ENCODE measurements around the gene TEKT4.
"Not testable (repeated sequence)": the region's sequence is repeated elsewhere in the genome, so short reads cannot be mapped to it uniquely, and the experiment has no call there.

Gene TEKT4, protein sequence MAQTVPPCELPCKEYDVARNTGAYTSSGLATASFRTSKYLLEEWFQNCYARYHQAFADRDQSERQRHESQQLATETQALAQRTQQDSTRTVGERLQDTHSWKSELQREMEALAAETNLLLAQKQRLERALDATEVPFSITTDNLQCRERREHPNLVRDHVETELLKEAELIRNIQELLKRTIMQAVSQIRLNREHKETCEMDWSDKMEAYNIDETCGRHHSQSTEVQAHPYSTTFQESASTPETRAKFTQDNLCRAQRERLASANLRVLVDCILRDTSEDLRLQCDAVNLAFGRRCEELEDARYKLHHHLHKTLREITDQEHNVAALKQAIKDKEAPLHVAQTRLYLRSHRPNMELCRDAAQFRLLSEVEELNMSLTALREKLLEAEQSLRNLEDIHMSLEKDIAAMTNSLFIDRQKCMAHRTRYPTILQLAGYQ

DNA sequence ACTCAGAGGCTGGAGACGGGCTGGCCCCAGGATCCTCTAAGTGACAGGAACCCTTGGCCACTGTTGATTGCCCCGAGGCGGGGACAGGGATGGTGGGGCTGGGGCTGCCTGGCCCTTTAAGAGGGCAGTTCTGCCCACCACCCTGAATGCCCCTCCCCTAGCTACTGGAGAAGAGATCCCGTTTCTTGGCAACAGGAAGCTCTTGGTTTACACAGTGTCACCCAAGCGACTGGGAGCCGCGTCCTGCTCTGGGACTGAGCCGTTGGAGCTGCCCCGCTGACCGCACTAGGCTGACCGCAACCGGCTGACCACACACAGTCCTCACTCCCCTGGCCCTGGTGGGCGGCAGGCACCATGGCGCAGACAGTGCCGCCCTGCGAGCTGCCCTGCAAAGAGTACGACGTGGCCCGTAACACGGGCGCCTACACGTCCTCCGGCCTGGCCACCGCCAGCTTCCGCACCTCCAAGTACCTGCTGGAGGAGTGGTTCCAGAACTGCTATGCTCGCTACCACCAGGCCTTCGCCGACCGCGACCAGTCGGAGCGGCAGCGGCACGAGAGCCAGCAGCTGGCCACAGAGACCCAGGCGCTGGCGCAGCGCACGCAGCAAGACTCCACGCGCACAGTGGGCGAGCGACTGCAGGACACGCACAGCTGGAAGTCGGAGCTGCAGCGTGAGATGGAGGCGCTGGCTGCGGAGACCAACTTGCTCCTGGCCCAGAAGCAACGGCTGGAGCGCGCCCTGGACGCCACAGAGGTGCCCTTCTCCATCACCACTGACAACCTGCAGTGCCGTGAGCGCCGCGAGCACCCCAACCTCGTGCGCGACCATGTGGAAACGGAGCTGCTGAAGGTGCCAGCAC lies at the start of gene TEKT4:
Gene TEKT4, plus strand, starts transcription at position 205 of the 862 bp plus-strand sequence. Its CDS starts 150 bp downstream, at position 355.
- DNase-seq (ENCODE audit: low spot score), result no peak

DNA sequence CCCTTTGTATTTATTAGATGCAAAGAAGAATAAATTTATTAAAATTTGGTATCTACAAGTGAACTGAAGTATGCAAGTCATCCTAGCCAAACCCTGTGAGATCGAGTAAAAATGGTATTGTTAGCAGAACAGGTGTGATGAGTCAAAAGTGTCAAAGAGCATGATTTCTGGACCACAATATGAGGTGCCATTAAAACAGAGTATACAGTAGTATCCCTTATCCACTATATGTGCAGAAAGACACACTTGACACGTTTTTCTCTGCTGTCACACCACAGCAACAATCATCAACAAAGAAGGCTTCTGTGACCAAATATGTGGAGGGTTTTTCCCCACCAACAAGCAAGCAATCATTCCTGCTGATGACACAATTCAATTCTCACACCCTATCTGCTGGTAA lies 32.0 kb upstream of the TEKT4 start:
- not testable (repeated sequence) for DNase-seq (ENCODE audit: low spot score)

DNA sequence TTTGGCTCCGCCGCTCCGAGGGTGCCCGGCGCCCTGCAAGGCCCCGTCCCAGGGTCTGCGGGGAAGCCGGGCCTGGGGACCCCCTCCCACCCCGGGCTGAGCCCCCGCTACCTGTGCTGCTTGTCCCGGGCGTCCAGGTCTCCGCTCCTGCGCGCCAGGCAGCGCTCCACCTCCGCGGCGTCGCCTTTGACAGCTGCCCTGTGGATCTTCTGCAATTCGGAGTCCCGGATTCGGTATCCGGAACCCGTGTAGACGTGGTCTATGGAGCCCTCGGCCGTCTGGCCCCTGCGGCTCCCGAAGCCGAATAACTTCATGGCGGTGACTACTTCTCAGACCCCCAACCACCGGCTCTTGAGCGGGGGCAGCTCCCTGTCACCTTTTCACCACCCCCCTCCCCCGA lies 14.4 kb upstream of the TEKT4 start:
- not testable (repeated sequence) for DNase-seq (ENCODE audit: low spot score)

DNA sequence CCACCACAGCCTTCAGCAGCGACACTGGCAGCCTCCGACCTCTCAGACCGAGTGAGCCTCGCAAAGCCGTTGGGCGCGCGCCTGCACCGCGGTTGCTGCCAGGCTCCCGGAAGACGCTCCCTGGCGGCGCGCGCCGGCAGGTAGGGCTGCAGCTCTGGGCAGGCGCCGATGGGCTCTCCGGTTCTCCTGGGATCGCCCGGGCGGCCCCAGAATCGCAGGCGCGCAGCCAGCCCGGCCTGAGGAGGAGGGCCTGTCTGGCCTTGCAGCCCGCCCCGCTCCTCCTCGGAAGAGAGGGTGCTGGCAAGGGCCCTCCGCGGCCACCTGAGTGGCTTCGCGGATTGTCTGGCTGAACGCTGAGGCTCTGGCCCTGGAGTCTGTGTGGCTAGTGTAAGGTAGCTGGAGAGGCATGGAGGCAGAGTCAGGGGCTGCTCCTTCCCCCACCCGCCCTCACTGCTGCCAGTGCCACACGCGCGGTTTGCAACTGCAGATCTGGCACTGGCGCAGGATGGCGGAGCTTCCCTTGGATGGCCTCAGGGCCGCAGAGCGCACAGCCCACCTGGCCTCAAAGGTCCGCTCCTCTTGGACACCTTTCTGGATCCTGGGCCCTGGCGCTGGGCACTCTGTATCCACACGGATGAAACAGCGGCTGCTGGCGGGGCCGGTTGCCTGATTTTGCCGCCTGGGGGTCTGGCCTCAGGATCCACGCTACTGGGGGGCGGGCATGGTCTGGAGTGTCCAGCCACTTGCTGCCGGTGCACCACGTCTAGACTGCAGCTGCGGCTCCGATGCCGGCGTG lies 13.7 kb upstream of the TEKT4 start:
- not testable (repeated sequence) for DNase-seq (ENCODE audit: low spot score)

DNA sequence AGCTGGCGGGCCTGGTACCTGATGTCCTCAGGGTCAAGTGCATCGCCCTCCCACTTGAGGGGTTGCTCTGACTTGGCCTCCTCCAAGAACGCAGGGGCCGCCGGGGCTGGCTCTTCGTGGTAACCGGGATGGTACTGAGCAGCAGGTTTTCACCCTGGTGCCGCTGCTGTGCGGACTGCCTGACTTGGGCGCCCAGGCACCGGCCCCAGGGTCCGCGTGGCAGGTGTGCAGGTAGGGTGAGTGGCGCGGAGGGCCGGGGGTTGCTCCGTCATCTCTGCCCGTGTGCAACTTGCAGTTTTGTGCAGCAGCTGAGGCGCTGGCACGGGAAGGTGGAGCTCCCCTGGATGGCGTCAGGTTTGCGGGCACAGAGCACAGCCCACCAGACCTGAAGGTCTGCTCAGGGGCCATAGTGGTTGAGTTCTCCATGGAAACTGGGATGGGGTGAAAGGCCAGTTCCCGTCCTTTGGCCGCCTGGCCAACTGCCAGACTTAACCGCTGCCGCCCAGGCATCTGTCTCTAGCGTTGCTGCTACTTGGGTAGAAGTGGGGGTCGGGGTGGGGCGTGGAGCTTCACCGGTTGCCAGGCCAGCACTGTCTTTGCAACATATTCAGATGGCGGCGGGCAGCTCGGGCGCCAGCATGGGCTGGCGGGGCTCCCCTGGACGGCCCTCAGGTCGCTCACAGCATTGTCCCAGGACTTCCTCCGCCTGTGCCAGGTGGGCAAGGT lies 12.9 kb upstream of the TEKT4 start:
- not testable (repeated sequence) for DNase-seq (ENCODE audit: low spot score)

DNA sequence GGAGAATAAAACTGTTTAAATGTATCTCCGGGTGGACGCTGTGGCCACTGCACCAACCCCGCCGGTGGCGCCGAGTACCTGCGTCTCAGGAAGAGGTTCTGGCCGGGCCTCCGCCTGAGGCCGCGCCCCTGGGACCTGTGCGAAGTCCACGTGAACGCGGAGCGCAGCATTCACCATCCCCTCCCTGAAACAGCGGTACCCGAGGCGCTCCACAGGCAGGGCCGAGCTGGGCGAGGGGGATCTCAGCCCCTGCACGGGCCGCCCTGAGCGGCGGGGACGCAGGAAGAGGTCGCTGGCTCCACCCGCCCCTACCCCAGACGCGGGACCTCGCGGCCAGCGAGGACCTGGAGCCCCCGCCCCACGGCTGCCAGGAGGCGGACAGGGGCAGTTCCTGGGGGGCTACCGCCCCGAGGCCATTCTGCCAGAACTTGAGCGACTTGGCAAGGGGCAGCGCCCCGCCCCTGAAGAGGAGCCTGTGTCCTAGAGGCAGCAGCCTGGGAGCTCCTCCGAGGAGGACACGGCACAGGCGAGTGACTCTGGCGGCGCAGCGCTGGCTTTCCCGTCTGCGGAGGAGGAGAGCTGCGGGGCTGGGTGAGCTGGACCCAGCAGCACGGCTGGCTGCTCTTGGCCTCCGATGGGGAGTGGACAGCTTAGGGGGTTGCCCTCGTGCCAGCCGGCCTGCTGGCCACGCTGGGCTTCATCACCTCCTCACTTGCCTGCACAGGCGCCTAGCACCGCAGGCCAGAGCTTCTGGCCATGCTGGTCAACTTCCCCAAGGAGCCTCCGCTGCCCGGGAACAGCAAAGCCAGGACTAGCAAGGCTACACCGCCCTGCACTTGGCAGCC lies 9.7 kb upstream of the TEKT4 start:
- DNase-seq (ENCODE audit: low spot score), result no peak

DNA sequence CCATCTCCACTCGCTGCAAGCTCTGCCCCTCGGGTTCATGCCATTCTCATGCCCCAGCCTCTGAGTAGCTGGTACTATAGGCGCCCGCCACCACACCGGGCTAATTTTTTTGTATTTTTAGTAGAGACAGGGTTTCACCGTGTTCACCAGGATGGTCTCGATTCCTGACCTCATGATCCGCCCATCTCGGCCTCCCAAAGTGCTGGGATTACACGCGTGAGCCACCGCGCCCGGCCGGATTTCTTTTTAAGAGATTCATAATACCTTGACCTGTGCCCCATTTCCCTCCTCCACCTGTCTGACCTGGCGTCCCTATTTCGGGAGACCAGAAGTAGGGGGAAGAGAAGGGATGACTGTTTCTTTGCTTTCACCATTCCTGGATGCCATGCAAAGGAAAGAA lies 8.3 kb upstream of the TEKT4 start:
- not testable (repeated sequence) for DNase-seq (ENCODE audit: low spot score)

DNA sequence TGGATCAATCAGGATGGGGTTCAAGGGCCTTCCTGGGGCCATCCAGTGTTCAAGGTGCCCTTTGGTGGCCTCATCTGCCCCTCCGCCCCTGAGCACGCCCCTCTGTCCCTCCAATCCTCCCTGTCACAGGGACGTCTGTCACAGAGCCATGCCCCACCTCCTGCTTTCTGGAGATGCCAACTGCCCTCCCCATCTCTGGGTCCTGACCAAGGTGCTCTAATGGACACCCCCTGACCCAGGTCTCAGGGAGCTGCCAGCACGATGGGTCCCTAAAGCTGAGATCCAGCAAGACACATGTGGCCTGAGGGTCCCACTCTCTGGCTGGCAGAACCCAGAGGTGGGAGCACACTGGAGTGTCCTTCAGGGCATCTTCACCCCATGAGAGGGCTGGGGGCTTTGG lies 2.1 kb upstream of the TEKT4 start:
- no peak for DNase-seq (ENCODE audit: low spot score)

DNA sequence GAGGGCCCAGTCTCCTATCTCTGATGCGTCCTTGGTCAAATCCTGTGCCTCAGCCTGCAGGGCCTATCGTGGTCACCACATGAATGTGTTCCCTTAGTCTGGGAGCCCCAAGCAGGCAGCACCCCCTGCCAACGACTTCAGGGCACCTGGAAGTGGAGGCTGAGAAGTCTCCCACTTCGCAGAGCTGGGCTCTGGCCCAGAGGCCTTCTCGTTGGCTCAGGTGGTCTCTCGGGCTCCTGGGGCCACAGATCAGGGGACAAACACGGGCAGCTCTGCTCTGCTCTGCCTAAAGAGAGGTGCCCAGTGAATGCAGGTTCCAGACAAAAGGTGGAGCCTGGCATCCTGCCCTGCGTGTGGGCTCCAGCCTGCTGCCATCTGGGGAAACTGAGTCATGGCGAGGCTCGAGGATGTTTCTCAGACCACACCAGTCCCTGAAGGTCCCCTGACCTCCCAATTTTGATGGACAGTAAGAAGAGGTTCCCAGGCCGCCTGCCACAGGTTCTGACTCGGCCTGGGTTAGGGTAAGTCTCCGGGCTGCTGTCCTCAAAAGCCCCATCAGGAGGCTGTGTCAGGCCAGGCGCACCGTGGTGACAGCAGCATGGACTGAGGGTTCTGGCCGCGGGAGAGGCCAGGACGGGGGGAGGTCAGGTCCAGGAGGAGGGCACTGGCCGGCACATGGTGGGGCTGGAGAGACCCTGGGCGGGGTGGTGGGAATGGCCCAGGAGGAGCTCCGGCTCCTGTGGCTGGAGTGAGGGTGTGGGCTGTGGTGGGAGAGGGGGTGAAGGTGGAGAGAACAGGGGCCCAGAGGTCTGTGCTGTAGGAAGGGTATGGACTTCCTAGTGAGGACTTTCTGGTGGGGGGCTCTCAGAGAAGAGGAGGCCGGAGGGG lies 1.4 kb upstream of the TEKT4 start:
- DNase-seq (ENCODE audit: low spot score), result no peak

DNA sequence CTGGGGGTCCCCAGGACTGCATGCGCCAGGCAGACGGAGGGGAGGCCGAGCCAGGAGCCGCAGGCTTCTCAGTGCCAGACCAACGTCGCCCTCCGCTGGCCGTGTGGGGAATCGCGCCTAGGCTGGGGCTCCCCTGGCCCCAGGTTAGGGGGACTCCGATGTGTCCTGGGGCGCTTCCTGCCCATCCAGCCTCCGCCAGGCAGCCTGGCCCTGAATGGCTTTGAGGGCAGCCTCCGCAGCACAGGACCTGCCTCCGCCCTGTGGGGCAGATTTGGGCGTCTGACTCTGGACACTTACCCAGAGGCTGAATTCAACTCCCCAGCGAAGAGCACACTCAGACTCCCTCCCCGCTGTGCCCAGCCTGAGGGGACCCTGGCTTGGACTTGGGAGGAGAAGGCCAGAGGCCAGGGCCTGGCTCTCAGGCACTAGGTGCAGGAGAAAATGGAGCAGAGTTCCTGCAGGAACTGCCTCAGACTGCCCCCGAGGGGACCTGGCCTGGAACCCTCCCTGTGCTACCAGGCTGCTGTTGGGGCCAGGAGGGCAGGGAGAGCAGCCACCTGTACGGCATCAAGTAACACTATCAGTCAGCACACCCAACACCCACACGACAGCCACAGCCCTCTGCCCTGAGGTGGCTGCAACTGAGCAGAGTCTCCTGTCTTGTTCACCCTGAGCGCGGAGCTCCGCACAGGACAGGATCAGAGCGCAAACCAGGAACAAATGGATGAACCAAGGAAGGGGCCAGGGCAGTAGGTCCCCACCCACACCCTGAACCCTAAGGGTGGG lies 597 bp upstream of the TEKT4 start:
- no peak for DNase-seq (ENCODE audit: low spot score)

DNA sequence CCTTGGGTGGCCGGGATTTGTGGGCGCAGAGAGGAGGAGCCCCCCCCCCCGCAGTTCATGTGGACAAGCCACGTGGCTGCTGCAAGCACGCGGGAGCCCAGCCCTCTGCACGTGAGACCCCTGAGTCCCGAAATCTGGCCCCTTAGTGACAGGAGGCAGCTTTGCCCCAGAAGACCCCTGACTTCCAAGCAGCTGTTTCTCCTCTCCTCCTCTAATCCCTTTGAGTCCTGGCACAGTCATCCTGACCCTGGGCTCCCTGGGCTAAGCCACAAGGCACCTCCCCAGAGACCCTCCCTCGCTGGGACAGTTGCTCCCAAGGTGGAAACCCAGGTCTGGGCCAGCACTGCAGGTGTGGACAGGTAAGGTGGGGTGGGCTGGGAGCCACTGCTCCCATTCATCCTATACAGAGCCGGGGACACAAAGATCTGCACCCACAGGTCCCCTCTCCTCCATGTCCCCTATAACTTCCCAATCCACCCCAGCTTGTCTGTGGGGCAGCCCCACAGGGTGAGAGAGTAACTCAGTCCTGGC lies 923 bp downstream of the TEKT4 start:
- no peak for DNase-seq (ENCODE audit: low spot score)

DNA sequence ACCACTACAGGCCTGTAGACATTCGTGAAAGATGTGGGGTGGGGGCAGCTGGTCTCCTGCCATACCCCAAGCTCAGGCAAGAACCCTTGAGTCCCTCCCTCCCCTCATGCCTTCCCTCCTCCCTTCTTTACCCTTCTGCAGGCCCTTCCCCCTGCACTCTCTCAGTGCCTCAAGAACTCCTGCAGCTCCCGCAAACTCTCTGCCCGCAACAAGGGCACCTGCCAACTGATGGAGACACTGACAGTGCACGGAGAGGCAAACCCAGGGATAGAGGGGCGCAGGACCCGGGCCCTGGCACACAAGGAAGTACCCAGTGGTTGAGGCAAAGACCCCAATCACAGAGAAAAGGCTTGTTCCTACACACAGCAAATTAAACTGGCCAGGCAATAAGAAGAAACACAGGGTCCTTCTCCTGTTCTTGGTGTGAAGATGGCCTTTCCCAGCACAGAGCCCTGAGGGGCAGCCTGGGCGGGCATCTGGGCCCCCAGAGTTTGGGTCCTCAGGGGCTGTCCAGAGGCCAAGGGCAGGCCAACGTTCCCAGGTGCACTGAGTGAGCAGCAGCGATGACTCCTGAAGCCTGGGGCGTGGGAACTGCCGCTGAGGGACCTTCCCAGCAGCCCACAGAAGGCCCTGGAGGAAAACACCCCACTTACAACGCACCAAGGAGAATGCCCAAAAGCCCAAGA lies 1.6 kb downstream of the TEKT4 start:
- DNase-seq (ENCODE audit: low spot score), result no peak

DNA sequence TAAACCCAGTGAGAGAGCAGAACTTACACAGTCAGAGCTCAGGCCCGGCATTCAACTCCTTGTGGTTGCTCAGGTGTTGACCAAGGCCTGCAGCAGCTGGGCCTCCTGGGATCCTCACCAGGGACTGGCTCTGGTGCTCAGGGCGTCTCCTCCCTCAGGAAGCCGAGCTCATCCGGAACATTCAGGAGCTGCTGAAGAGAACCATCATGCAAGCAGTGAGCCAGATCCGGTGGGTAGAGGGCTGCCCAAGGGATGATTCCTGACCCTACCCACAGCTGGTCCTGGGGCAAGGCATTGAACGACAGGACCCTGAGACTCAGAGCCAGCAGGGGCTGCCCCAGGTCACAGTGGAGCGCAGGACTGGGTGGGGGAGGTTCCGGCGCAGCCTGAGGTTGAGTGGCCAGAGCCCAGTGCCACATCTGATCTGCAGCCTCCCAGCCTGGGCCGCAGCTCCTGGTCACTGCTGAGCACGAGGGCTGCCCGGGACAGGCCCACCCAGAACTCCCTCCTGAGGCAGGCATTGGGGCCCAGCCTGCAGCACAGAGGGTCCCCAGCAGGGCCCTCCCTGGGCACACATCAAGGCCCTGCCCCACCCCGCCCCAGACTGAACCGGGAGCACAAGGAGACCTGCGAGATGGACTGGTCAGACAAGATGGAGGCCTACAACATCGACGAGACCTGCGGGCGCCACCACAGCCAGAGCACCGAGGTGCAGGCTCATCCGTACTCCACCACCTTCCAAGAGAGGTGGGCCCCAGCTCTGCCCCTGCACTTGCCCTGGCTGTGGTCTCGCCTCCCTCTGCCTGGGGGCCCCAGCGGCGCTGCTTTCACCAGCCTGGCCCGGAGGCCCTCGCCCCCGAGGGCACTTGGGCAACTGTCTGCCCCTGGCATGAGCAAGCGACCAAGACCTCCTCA lies 2.4 kb downstream of the TEKT4 start:
- no peak for DNase-seq (ENCODE audit: low spot score)

DNA sequence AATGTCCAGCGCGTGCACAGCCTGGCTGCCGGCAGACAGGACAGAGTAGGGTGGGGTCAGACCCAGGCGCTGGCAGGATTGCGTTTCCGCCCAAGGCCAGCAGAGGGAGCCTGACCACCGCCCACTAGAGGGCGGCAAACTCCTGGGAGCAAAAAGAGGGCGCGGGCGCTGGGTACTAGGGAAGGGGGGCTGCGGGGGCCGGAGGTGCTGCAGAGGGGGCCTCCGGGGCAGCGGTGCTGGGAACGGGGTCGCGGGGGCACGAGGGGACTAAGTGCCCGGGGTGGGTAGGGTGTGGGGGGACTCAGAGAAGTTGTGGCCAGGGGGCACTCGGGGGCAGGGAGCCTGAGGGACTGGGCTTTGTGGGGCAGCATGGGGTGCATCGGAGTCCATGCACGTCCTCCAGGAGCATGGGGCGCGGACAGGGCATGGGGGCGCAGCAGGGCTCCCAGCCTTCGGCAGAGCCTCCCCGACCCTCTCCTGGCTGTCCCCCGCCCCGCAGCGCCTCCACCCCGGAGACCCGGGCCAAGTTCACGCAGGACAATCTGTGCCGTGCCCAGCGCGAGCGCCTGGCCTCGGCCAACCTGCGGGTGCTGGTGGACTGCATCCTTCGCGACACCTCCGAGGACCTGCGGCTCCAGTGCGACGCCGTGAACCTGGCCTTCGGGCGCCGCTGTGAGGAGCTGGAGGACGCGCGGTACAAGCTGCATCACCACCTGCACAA lies 3.2 kb downstream of the TEKT4 start:
- DNase-seq (ENCODE audit: low spot score), result no peak

DNA sequence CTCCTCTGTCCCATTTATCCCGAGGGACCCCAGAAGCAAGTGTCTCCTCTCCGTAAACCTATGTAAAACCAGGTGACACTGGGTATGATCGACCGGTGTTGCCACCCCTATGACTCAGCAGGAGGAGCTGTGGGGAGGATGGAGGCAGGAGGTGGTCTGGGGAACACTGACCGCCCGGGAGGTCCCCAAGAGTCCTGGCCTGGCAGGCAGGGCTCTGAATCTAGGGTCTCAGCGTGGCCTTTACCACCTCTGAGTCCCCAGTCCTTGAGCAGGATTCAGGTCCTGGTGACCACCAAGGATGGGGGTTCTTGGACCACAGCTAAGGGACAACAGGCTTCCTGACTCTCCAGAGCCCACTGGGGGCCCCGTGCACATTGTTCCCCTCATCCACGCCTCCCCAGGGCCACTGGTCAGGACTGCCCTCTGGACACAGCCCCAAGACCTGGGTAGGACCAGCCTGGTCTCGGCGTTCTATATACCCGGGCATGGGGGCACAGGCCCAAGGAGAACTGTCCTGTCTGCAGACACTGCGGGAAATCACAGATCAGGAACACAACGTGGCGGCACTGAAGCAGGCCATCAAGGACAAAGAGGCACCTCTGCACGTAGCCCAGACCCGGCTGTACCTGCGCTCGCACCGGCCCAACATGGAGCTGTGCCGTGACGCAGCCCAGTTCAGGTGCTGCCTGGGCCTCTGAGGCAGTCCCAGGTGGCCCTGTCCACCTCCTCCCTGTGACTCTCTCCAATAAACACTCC lies 4.0 kb downstream of the TEKT4 start:
- DNase-seq (ENCODE audit: low spot score), result no peak

Data from putamen (tissue), 1 donor.